Panc1 (cell line): ENCODE measurements around the gene KCNQ1. TPM values are rescaled to one million over a fixed set of nuclear protein-coding genes. Genes with fewer than 3 reads are reported as not detected.
A peak's percentile ranks its signal among the peaks of the same experiment; 100 is the strongest.

Experiments
- ATAC-seq: fragments of 200-7000 bp; cut with Tn5 transposase; 2 replicates; pipeline ENCODE4 v1.9.1; 2020; ENCODE audit warnings: mild to moderate bottlenecking, moderate library complexity
- BruUV-seq: library from RNA; stranded (reverse); fragments of 400-500 nt; replicated peaks from 2 replicates; lab custom pipeline; 2021; lab: Mats Ljungman, UMichigan
- CTCF ChIA-PET: fragments of 300-600 bp; sonication (Branson Sonifier 250); formaldehyde crosslinking; loops from one replicate; lab custom pipeline; 2022; ENCODE audit warnings: antibody characterized with exemption; lab: Charles Lee
- POLR2A ChIA-PET: fragments of 300-600 bp; sonication (Branson Sonifier 250); formaldehyde crosslinking; loops from one replicate; lab custom pipeline; 2022; ENCODE audit warnings: antibody characterized with exemption; lab: Charles Lee
- DNase-seq: peaks from one replicate; pipeline ENCODE4 v3.0.0-alpha.2; 2010; ENCODE audit warnings: low read depth, low spot score
- H3K27ac ChIP-seq: 2 replicates; pipeline ENCODE4 v1.5.1; 2011; ENCODE audit warnings: mild to moderate bottlenecking, low read length, inconsistent platforms
- H3K27me3 ChIP-seq: fragments of 200-500 bp; sonication (Bioruptor generic); 2 replicates; pipeline ENCODE4 v1.6.0; 2014; ENCODE audit warnings: low read length, inconsistent platforms; ENCODE audit not compliant: control insufficient read depth, insufficient read depth
- H3K36me3 ChIP-seq: fragments of 200-500 bp; sonication (Bioruptor generic); 2 replicates; pipeline ENCODE4 v1.5.1; 2014; ENCODE audit warnings: inconsistent platforms, mild to moderate bottlenecking, low read length, moderate library complexity; ENCODE audit not compliant: control insufficient read depth, insufficient read depth
- H3K4me1 ChIP-seq: 2 replicates; pipeline ENCODE4 v1.5.1; 2011; ENCODE audit warnings: inconsistent platforms, mild to moderate bottlenecking, low read length, moderate library complexity; ENCODE audit not compliant: control insufficient read depth, insufficient read depth
- H3K4me3 ChIP-seq, 2 experiments: 2 replicates each; pipeline ENCODE4 v1.5.1; 2011 to 2012; ENCODE audit warnings: low read depth in 2 of 2, low read length in 2 of 2, mild to moderate bottlenecking in 2 of 2, inconsistent platforms in 1 of 2, moderate library complexity in 1 of 2
- H3K9me3 ChIP-seq: fragments of 200-500 bp; sonication (Bioruptor generic); 2 replicates; pipeline ENCODE4 v1.5.1; 2014; ENCODE audit warnings: low read depth, mild to moderate bottlenecking, inconsistent platforms, low read length, moderate library complexity; ENCODE audit not compliant: control insufficient read depth, insufficient read depth
- CTCF ChIP-seq: fragments of 450-650 bp; IDR thresholded peaks from 2 replicates; pipeline ENCODE4 v1.5.1; 2017; ENCODE audit warnings: mild to moderate bottlenecking
- POLR2AphosphoS5 ChIP-seq: IDR thresholded peaks from 2 replicates; pipeline ENCODE4 v1.6.1; 2012; ENCODE audit warnings: mild to moderate bottlenecking, low read depth, low read length, moderate library complexity
- REST ChIP-seq, 2 experiments: IDR thresholded peaks; 2 replicates each; pipeline ENCODE4 v1.6.1; 2011 to 2012; ENCODE audit warnings: low read depth in 2 of 2, control low read depth in 1 of 2, low read length in 1 of 2, mild to moderate bottlenecking in 1 of 2, moderate library complexity in 1 of 2; ENCODE audit not compliant: insufficient read depth in 1 of 2
- SIN3A ChIP-seq: IDR thresholded peaks from 2 replicates; pipeline ENCODE4 v1.6.1; 2012; ENCODE audit warnings: low read depth, mild to moderate bottlenecking, low read length, moderate library complexity, borderline replicate concordance; ENCODE audit not compliant: insufficient read depth
- TCF7L2 ChIP-seq: IDR thresholded peaks from 2 replicates; pipeline ENCODE4 v1.6.1; 2011; ENCODE audit warnings: mild to moderate bottlenecking, low read depth, low read length, inconsistent platforms
- in situ Hi-C: cut with HindIII; loops from 2 replicates; pipeline ENCODE4 v1.10.0; 2016; ENCODE audit warnings: low sequenced_read_pairs, low pct_unique_long_range_greater_than_20kb
- intact Hi-C: fragments of 100-400 bp; cut with micrococcal nuclease; formaldehyde crosslinking; loops from one replicate; pipeline ENCODE4 v1.10.0; 2022; ENCODE audit not compliant: unreplicated experiment
- total RNA-seq: library from RNA; stranded (reverse); gene quantifications from one replicate; pipeline ENCODE4 v1.2.1, GENCODE V29; 2021; ENCODE audit not compliant: unreplicated experiment

Gene KCNQ1
- total RNA-seq, 1 experiment from 2014 or later, result 1.0 TPM

GRCh38 chr11:2700415-2701211 lies 255.8 kb downstream of the KCNQ1 start:
- ChIA-PET CTCF (interaction anchor here (0.6 kb wide), 1 partner anchor 1054 kb away, joined by 4 read pairs; no protein-coding TSS in a partner anchor), POLR2A (no interaction called here)
- intact Hi-C loops, result no loop called here

GRCh38 chr11:2701230-2701629 lies 256.4 kb downstream of the KCNQ1 start:
- ATAC-seq (no peak), DNase-seq (no peak)
- ChIA-PET CTCF (interaction anchor here (0.9 kb wide), 1 partner anchor 187 kb away, joined by 6 read pairs; no protein-coding TSS in a partner anchor), POLR2A (no interaction called here)
- H3K36me3 ChIP-seq, result no peaks in the 10 kb centered on the region
- H3K4me1 ChIP-seq, result peaks cover 10% of the 10 kb centered on the region
- in situ Hi-C loops, result no loop called here
- TF ChIP-seq CTCF (no peak), SIN3A (no peak), REST (IDR thresholded peaks at IDR 0.05; ENCODE audit: insufficient read depth in 1 of 2, low read depth in 2 of 2, low read length in 1 of 2) (no peak), TCF7L2 (no peak), POLR2AphosphoS5 (no peak)
- peak overlapping the region; percentile 75 for H3K27ac ChIP-seq
- H3K27me3 ChIP-seq, result no peaks in the 10 kb centered on the region
- intact Hi-C loops, result no loop called here
- no TSS peak for BruUV-seq
- H3K4me3 ChIP-seq, result peak overlapping the region in 1 of 2 experiments; percentile 62; a peak in 2 of 4 replicates
- no peaks in the 10 kb centered on the region for H3K9me3 ChIP-seq

More at GRCh38 chr11:2700415-2701211, 255.8 kb downstream of the KCNQ1 start:
- H3K27me3 ChIP-seq, result no peaks in the 10 kb centered on the region
- no peak for TF ChIP-seq POLR2AphosphoS5
- TF ChIP-seq TCF7L2, result 0 out of 2 replicates have a peak, but pooled peaks have one; percentile 2
- H3K9me3 ChIP-seq, result no peaks in the 10 kb centered on the region
- DNase-seq, result no peak
- H3K27ac ChIP-seq, result peak overlapping the region; percentile 75
- peaks cover 10% of the 10 kb centered on the region for H3K4me1 ChIP-seq
- in situ Hi-C loops, result no loop called here
- ATAC-seq, result peak; percentile 71
- H3K4me3 ChIP-seq, result peak overlapping the region; percentile 62
- no TSS peak for BruUV-seq
- H3K36me3 ChIP-seq, result no peaks in the 10 kb centered on the region
